SHP77 (cell line): ENCODE data around the gene DRC1.

Source experiments
- DNase-seq, 2 experiments: peaks; one replicate each; lab custom pipeline; 2025; lab: John Stamatoyannopoulos, UW

Gene DRC1

DNA sequence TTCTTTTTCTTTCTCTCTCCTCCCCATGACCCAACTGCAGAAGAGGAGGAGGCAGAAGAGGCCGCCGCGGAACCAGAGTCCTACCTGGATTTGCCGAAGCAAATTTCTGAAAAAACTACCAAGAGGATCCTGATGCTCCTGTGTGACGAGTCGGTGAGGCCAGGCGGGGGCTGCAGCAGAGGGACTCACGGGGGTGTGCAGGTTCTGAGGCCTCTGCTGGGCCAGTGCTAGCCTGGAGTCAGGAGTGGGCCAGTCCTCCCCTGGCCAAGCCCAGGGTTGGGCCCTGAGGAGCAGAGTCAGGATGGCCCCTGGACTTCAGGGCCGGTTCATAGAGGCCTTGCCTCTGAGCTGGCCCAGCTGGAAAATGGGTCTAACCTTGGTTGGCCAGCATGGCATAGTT lies 46.9 kb downstream of the DRC1 start:
- no peak for DNase-seq

DNA sequence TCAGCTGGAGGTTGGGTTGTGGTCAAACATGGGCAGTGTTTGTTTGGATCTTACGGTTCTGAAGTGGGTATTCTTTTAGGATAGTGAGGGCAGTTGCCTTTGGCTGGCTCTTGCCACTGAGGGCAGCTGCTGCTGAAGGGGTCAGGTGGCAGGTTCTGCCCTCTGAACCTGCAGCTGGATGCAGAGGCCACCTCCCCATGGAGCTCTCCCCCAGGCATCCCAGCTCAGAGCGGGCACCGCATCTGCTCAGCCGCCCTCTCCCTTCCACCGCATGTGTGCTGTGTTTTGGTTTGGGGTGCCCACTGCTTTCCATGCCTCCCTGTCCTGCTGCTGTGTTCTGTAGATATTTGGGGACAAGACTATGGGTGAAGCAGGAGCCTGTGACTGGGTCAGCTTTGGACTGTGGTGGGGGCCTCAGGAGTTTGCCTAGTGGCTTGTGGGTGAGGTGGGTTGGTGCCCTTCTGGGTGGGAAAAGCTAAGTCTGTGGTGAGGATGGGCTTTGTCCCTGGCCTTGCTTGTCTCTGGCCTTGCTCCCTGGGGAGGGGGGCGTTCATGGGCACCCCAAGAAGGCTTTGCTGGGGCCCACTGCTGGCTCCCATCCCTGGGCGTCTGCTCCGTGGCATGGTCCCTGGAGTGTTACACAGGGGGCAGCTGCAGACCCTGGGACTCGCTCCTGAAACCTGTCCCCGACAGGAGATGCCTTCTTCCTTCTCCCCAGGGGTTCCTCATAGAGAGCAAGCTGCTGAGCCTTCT lies 47.7 kb downstream of the DRC1 start:
- DNase-seq = no peak

- DNase-seq = no peak
These were observed 48.4 kb downstream of the DRC1 start for GRCh38 chr2:26450031-26450635.

DNA sequence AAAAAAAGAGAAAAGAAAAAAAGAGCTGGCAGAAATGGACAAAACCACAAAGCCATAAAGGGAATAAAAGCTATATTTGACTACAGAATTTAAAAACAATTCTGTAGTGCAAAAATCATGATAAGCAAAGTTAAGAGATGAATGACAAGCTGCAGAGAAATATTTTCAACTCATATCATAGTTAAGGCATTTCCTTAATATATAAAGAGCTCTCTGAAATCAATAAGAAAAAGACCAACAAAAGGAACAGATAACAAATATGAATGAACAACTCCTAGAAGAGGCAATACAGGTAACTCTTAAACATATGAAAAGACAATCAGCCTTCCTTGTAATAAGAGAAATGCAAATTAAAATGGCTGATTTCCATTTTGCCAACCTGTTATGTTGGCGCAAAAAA lies 50.0 kb downstream of the DRC1 start:
- no peak for DNase-seq

GRCh38 chr2:26453421-26454329 lies 52.0 kb downstream of the DRC1 start:
- no peak for DNase-seq

- DNase-seq = no peak
These were observed 52.9 kb downstream of the DRC1 start for GRCh38 chr2:26454561-26455001.

DNA sequence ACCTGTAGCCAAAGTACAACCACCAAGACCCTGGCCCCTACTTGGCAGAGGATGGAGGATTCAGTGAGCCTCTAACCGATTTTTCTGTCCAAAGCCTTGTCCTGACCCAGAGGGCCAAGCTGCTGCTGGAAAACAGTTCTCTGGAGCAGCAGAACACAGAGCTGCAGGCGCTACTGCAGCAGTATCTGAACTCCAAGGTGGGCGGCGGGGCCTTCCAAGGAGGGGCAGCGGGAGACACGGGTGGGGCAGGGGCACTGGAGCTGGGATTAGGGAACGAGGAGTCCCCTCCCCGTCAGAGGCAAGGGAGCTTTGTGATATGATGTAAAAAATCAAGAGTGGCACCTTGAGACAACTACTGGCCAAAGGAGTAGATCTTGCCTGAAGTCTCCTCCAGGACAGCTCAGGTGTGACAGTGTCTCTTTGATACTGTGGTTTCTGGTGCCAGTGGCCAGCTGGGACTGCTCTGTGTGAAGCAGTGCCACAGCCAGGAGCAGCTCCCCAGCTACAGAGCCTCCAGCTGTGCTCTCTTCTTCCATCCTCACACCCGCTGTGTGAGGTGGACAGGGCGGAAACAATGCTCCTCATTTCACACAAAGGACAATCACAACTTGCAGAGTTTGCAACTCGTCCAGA lies 53.4 kb downstream of the DRC1 start:
- DNase-seq = no peak

DNA sequence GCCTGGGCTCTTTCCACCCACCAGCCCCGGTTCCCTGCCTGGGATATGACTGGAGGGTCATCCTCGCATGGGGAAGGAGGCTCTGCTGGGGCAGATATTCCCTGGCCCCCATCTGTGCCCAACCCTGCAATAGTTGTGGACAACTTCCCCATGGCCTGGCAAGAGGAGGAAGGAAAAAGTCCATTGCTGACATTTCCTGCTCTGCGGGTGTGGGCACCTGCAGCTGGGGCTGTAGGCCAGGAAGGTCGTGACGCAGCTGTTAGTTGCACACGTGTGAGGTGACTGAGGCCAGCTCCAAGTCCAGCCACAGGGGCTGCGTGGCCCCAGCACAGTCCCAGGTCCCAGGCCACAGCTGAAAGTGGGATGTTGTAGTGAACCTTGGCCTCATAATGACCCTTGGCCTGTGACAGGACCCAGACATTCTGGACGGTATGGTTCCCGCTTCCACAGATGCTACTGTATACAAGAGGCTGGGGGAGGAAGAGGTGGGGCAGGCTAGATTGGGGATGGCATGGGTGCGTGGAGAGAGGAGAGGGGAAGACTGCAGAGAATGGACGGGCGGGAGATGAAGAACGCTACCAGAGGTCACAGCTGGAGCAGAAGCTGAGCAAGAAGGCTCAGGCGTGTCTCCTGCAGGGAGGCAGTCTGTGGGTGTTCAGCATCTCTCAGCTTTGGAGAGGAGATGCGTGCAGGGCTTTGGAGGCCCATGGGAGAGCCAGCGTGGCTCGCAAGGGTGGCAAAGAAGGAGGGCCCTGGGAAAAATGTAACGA lies 54.1 kb downstream of the DRC1 start:
- no peak for DNase-seq

DNA sequence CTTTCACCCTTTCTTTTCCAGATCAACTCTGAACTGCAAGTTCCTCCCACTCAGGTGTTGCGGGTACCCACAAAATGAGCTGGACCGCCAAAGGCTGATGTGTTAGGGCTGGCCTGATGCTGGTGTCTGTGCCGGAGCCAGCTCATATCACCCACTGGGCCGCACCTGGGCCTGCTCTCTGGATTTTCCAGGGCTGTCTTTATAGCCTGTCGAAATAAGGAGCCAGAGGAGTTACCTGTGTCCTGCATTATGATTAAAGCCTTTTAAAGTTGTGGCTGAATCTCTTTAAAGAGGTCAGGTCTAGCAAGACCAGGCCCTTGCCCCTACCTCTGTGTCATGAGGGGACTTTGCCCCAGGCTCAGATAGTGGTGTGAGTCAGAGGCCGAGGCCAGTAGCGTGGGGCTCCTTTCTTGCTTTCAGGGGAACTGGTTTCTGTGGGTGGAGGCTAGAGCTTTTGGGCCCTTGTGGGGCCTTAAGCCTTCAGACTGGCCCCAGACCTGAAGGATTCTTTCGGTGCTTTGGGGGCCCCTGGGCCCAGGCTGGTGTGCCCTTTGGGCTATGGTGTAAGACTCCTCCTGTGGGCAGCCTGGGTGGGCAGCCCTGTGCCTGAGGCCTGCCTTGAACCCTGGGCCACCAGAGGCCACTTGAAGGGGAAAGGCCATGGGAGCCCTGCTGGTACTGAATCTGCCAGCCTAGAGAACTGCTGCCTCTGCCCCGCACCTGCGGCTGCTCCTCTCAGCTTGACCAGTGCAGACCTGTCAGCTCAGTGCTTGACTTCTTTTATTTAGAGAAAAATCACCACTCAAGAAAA lies 54.9 kb downstream of the DRC1 start:
- DNase-seq = no peak

GRCh38 chr2:26457251-26457666 lies 55.5 kb downstream of the DRC1 start:
- no peak for DNase-seq

- no peak for DNase-seq
These were observed 56.1 kb downstream of the DRC1 start for GRCh38 chr2:26457695-26458364.

- DNase-seq = no peak
These were observed 56.8 kb downstream of the DRC1 start for GRCh38 chr2:26458365-26459042.

DNA sequence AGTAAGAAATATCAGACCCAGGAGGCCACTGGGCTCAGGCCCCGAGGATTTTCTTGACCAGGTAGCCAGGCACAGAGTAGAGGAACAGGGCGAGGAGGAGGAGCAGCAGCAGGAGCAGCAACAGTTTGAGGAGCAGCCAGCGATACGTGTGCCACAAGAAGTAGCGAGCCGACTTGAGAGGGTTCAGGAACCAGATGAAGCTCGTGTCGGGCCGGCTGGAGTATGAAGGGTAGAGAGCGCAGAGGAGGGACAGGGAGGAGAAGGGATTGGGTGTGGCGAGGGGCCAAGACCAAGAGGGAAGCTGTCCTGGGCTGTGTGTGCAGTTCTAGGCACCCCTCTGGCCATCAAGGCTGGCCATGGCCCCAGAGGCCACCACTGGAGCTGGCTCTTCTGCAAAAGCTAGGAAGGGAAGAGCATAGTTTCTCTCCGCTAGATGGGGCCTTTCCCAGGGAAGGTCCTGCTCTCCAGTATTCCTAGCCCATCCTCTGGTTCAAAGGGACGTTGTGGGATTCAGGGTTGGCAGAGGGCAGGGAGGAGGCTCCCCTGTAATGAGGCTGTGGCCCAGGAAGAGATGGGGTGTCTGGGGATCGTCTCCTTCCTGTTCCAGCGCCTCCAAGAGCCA lies 58.4 kb downstream of the DRC1 start:
- DNase-seq = no peak

DNA sequence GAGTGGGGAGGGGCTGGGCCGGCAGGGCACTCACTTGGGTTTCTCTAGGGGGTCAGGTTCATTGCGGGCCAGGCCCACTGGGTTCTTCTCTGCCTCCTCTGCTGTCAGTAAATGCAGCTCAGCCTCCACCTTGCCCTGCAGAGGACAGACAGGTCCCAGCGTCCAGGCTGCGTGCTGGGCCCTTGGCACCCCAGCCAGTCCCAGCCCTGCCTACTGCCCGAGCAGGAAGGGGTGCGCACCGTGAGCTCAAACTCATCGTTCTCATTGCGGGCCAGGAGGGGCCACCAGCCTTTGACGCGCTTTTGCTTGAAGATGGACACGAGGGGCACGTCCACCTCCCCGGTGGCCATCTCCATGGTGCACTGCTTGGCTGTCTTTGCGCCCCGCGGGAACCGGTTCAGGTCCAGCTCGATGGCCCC lies 58.9 kb downstream of the DRC1 start:
- no peak for DNase-seq

DNA sequence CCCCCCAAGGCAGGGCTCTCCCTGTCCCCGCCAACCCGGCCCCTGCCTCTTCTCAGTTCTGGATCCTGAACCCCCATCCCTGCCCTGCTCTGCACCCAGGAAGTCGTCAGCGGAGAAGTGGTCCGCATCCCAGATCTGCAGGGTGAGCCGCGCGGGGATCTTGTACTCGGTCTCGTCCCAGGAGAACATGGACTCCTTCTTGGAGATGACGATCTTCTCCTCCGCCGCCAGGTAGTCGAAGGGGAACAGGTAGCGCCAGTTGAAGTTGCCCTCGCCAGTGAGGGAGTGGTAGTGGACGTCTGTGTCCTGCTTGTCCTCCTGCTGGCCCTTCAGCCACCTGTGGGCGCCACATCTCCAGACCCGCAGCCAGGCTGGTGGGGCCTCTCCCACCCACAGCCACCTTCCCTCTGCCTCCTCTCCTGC lies 59.9 kb downstream of the DRC1 start:
- DNase-seq = no peak

DNA sequence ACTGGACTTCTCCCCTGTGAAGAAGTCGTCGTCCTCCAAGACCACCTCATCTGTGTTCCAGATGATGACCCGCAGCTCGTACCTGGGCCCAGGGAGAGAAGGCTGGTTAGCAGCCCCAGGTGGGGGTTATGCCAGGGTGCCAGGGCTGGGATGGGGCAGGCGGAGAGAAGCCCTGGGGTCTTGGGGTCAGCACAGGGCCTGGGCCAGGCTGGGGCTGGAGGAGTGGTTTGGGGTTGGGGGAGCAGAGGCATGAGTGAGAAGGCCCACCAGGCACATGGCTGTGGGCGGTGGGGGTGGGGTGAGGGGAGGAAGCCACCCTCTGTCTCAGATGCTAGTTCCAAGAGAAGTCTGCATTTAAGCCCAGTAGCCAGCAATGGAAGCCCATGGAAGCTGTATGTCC lies 60.4 kb downstream of the DRC1 start:
- no peak for DNase-seq

GRCh38 chr2:26462511-26463243 lies 61.0 kb downstream of the DRC1 start:
- DNase-seq = peak; percentile 14 to 34
